H9 (cell line): ENCODE data around the gene SLC16A10. TPM values are rescaled to one million over a fixed set of nuclear protein-coding genes. Genes with fewer than 3 reads are reported as not detected.
"Not testable (repeated sequence)": the region's sequence is repeated elsewhere in the genome, so short reads cannot be mapped to it uniquely, and the experiment has no call there.

Experiments used
- DNase-seq: peaks from one replicate; pipeline ENCODE4 v3.0.0-alpha.2; 2017
- H2AFZ ChIP-seq: one replicate; pipeline ENCODE4 v1.6.1; 2013; ENCODE audit warnings: mild to moderate bottlenecking, low read length, control low read depth, moderate library complexity
- H2AK5ac ChIP-seq: 2 replicates; pipeline ENCODE4 v1.6.1; 2013; ENCODE audit warnings: low read length, control low read depth, mixed read lengths; ENCODE audit not compliant: insufficient read length
- H2BK120ac ChIP-seq: one replicate; pipeline ENCODE4 v1.6.1; 2013; ENCODE audit warnings: low read depth, mild to moderate bottlenecking, low read length, control low read depth, inconsistent platforms; ENCODE audit not compliant: poor library complexity, severe bottlenecking
- H2BK12ac ChIP-seq: 2 replicates; pipeline ENCODE4 v1.6.1; 2013; ENCODE audit warnings: low read length, control low read depth, mixed read lengths, low read depth; ENCODE audit not compliant: insufficient read length
- H2BK15ac ChIP-seq: 2 replicates; pipeline ENCODE4 v1.6.1; 2013; ENCODE audit warnings: low read depth, low read length, control low read depth
- H2BK20ac ChIP-seq: one replicate; pipeline ENCODE4 v1.6.1; 2013; ENCODE audit warnings: low read depth, mild to moderate bottlenecking, low read length, control low read depth, inconsistent platforms; ENCODE audit not compliant: poor library complexity, severe bottlenecking
- H2BK5ac ChIP-seq: 2 replicates; pipeline ENCODE4 v1.6.1; 2013; ENCODE audit warnings: low read length, control low read depth, mixed read lengths; ENCODE audit not compliant: insufficient read length
- H3K14ac ChIP-seq: 2 replicates; pipeline ENCODE4 v1.6.1; 2013; ENCODE audit warnings: low read length, control low read depth; ENCODE audit not compliant: insufficient read depth
- H3K18ac ChIP-seq: 2 replicates; pipeline ENCODE4 v1.6.1; 2013; ENCODE audit warnings: low read depth, mild to moderate bottlenecking, mixed read lengths, low read length, control low read depth; ENCODE audit not compliant: insufficient read length
- H3K23ac ChIP-seq: 2 replicates; pipeline ENCODE4 v1.6.1; 2013; ENCODE audit warnings: low read length, control low read depth, mixed read lengths, low read depth; ENCODE audit not compliant: insufficient read length
- H3K23me2 ChIP-seq: 2 replicates; pipeline ENCODE4 v1.6.1; 2013; ENCODE audit warnings: low read depth, mild to moderate bottlenecking, mixed read lengths, low read length, control low read depth; ENCODE audit not compliant: insufficient read length, poor library complexity, severe bottlenecking
- H3K27ac ChIP-seq: 2 replicates; pipeline ENCODE4 v1.5.1; 2013; ENCODE audit warnings: low read length, control low read depth, mixed read lengths, low read depth; ENCODE audit not compliant: insufficient read length
- H3K27me3 ChIP-seq: 2 replicates; pipeline ENCODE4 v1.6.1; 2013; ENCODE audit warnings: low read length, control low read depth, inconsistent platforms; ENCODE audit not compliant: insufficient read depth
- H3K4ac ChIP-seq: 2 replicates; pipeline ENCODE4 v1.6.1; 2013; ENCODE audit warnings: low read depth, mild to moderate bottlenecking, control low read depth, inconsistent platforms, low read length, moderate library complexity
- H3K4me1 ChIP-seq: 2 replicates; pipeline ENCODE4 v1.6.1; 2013; ENCODE audit warnings: low read length, control low read depth, inconsistent platforms; ENCODE audit not compliant: insufficient read depth
- H3K4me2 ChIP-seq: 2 replicates; pipeline ENCODE4 v1.6.1; 2013; ENCODE audit warnings: low read length, control low read depth, mixed read lengths; ENCODE audit not compliant: insufficient read length, insufficient read depth
- H3K56ac ChIP-seq: 2 replicates; pipeline ENCODE4 v1.6.1; 2013; ENCODE audit warnings: low read depth, mild to moderate bottlenecking, mixed read lengths, low read length, control low read depth; ENCODE audit not compliant: insufficient read length
- H3K79me1 ChIP-seq: 2 replicates; pipeline ENCODE4 v1.6.1; 2013; ENCODE audit warnings: low read depth, mild to moderate bottlenecking, moderate library complexity, low read length, control low read depth, inconsistent platforms; ENCODE audit not compliant: insufficient read depth, poor library complexity, severe bottlenecking
- H3K79me2 ChIP-seq: 2 replicates; pipeline ENCODE4 v1.6.1; 2013; ENCODE audit warnings: low read length, control low read depth, inconsistent platforms; ENCODE audit not compliant: insufficient read depth
- H3K9ac ChIP-seq: 2 replicates; pipeline ENCODE4 v1.6.1; 2013; ENCODE audit warnings: low read length, control low read depth, mixed read lengths; ENCODE audit not compliant: insufficient read length; ENCODE audit errors: extremely low read depth
- H3K9me3 ChIP-seq: one replicate; pipeline ENCODE4 v1.6.1; 2013; ENCODE audit warnings: low read depth, low read length, inconsistent platforms; ENCODE audit not compliant: control insufficient read depth
- H3T11ph ChIP-seq: one replicate; pipeline ENCODE4 v1.6.1; 2013; ENCODE audit warnings: mild to moderate bottlenecking, low read length, control low read depth, inconsistent platforms
- H4K20me1 ChIP-seq: one replicate; pipeline ENCODE4 v1.6.1; 2013; ENCODE audit not compliant: control insufficient read depth, insufficient read length, insufficient read depth
- H4K5ac ChIP-seq: 2 replicates; pipeline ENCODE4 v1.6.1; 2013; ENCODE audit warnings: low read depth, mild to moderate bottlenecking, mixed read lengths, low read length, control low read depth; ENCODE audit not compliant: insufficient read length
- H4K8ac ChIP-seq: replicated peaks from 2 replicates; pipeline ENCODE4 v1.6.1; 2013; ENCODE audit warnings: low read length, control low read depth, mixed read lengths, low read depth; ENCODE audit not compliant: insufficient read length
- H4K91ac ChIP-seq: 2 replicates; pipeline ENCODE4 v1.6.1; 2013; ENCODE audit warnings: low read depth, mild to moderate bottlenecking, moderate library complexity, mixed read lengths, low read length, control low read depth; ENCODE audit not compliant: insufficient read length
- H3K27ac Mint-ChIP-seq, 3 experiments: 2 replicates in 2 of 3; 3 replicates in 1 of 3; pipeline ENCODE4 v1.8.0; 2020 to 2021; ENCODE audit warnings: mixed read lengths in 3 of 3, mild to moderate bottlenecking in 1 of 3, moderate library complexity in 1 of 3
- H3K27me3 Mint-ChIP-seq: 2 replicates; pipeline ENCODE4 v1.8.0; 2021; ENCODE audit warnings: low read depth, mild to moderate bottlenecking, moderate library complexity, mixed read lengths
- H3K36me3 Mint-ChIP-seq, 3 experiments: 2 replicates in 2 of 3; 3 replicates in 1 of 3; pipeline ENCODE4 v1.8.0; 2020 to 2021; ENCODE audit warnings: low read depth in 3 of 3, mixed read lengths in 3 of 3; ENCODE audit not compliant: insufficient read depth in 1 of 3
- H3K4me1 Mint-ChIP-seq, 2 experiments: 2 replicates each; pipeline ENCODE4 v1.8.0; 2020; ENCODE audit warnings: mixed read lengths in 2 of 2
- H3K4me3 Mint-ChIP-seq, 2 experiments: 2 replicates in 1 of 2; 3 replicates in 1 of 2; pipeline ENCODE4 v1.8.0; 2020 to 2021; ENCODE audit warnings: mild to moderate bottlenecking in 2 of 2, mixed read lengths in 2 of 2, moderate library complexity in 1 of 2
- H3K9me3 Mint-ChIP-seq, 2 experiments: 2 replicates in 1 of 2; 3 replicates in 1 of 2; pipeline ENCODE4 v1.8.0; 2020; ENCODE audit warnings: mild to moderate bottlenecking in 2 of 2, mixed read lengths in 2 of 2, moderate library complexity in 1 of 2
- WGBS: extraction: QIAGEN DNeasy Blood & Tissue Kit; methylation state at CpG from one replicate; pipeline ENCODE4 v1.1.7; 2013; ENCODE audit warnings: missing lambda C conversion rate, low lambda C conversion rate, mixed read lengths; ENCODE audit not compliant: insufficient read length; ENCODE audit errors: extremely low coverage; 5-methylcytosine and 5-hydroxymethylcytosine counted together
- total RNA-seq: library from RNA; stranded (reverse); gene quantifications from 2 replicates; pipeline ENCODE4 v1.2.1, GENCODE V29; 2021

Gene SLC16A10
- total RNA-seq, 1 experiment from 2014 or later = 11.4 TPM

- H3K79me2 ChIP-seq, H3K4me1 Mint-ChIP-seq, H2AK5ac ChIP-seq, H3K27ac ChIP-seq, H3K27me3 Mint-ChIP-seq, H4K5ac ChIP-seq, H3K79me1 ChIP-seq, DNase-seq, H3K18ac ChIP-seq, H3K14ac ChIP-seq, H3K9me3 ChIP-seq, H3K4me3 Mint-ChIP-seq, H3K4me2 ChIP-seq, H2BK15ac ChIP-seq, H3K9me3 Mint-ChIP-seq, H2BK12ac ChIP-seq, H3K27me3 ChIP-seq, H3K23me2 ChIP-seq, H3K4me1 ChIP-seq, H2AFZ ChIP-seq, H4K91ac ChIP-seq, H3K4ac ChIP-seq, H3K23ac ChIP-seq, H4K8ac ChIP-seq, H3K9ac ChIP-seq, H2BK120ac ChIP-seq, H2BK5ac ChIP-seq, H3T11ph ChIP-seq, H4K20me1 ChIP-seq, H2BK20ac ChIP-seq, H3K27ac Mint-ChIP-seq, H3K56ac ChIP-seq: not testable (repeated sequence)
- H3K36me3 Mint-ChIP-seq = peaks cover 2 to 10% (median 6%) of the 10 kb centered on the region in 3 experiments
- no CpG with 5 or more reads among the region's 14 CpGs for WGBS
Measured at GRCh38 chr6:111137489-111138093, 50.3 kb downstream of the SLC16A10 start.
